Pancreas (tissue), 10 donors: ENCODE results near the gene NDUFS5. TPM values are rescaled to one million over a fixed set of nuclear protein-coding genes. Genes with fewer than 3 reads are reported as not detected.

Experiments
- ATAC-seq, 4 donors: fragments of 200-7000 bp; cut with Tn5 transposase; one replicate each; pipeline versions ENCODE4 v1.8.0 to v1.9.1; 2020; ENCODE audit warnings: mild to moderate bottlenecking in 4 of 4, moderate library complexity in 4 of 4
- DNase-seq, 6 donors: peaks; one replicate each; pipeline ENCODE4 v3.0.0-alpha.2; 2020
- FAIRE-seq: peaks from 2 replicates; lab custom pipeline; 2012; peaks lifted over from hg19 to GRCh38; lab: Jason Lieb, UNC
- H3K27ac ChIP-seq, 4 donors: fragments of 200-600 bp; sonication (generic); 1 replicate in 3 of 4; 2 replicates in 1 of 4; pipeline versions ENCODE4 v1.5.0 to v1.8.0; 2020
- H3K27me3 ChIP-seq, 4 donors: fragments of 200-600 bp; one replicate each; pipeline ENCODE4 v1.8.0; 2021
- H3K36me3 ChIP-seq, 3 donors: fragments of 200-600 bp; sonication (generic) in 1 of 3; one replicate each; pipeline versions ENCODE4 v1.5.0 to v1.8.0; 2020 to 2021
- H3K4me1 ChIP-seq, 3 donors: fragments of 200-600 bp; one replicate each; pipeline ENCODE4 v1.8.0; 2021
- H3K4me3 ChIP-seq, 4 donors: fragments of 200-600 bp; sonication (generic) in 2 of 4; one replicate each; pipeline versions ENCODE4 v1.5.0 to v1.8.0; 2020 to 2021
- H3K9me3 ChIP-seq, 4 donors: fragments of 200-600 bp; one replicate each; pipeline ENCODE4 v1.8.0; 2021
- WGBS, 2 donors: extraction: QIAGEN DNeasy Blood & Tissue Kit; methylation state at CpG; one replicate each; pipeline ENCODE4 v1.1.7; 2013; 5-methylcytosine and 5-hydroxymethylcytosine counted together
- intact Hi-C, 3 donors: fragments of 100-400 bp; cut with DNase I; formaldehyde crosslinking; loops; one replicate each; pipeline versions ENCODE4 v1.11.1 to v1.14.2; 2022
- polyA plus RNA-seq, 2 donors: library from polyadenylated mRNA; stranded (reverse); fragments of 200-250 nt; gene quantifications; one replicate each; pipeline ENCODE4 v1.2.3, GENCODE V29; 2013
- total RNA-seq, 6 donors: library from RNA; stranded (reverse); fragmentation: NEBNext Ultra II Directional in 4 of 6; extraction: Animal tissue kit (Norgen Biotek cat#: 25700) in 4 of 6; gene quantifications; one replicate each; pipeline versions ENCODE4 v1.2.1 to v1.2.4, GENCODE V29; 2021 to 2023
- TF ChIP-seq, protein P1 (sequence below), 4 donors: fragments of 200-600 bp; sonication (generic) in 3 of 4; IDR thresholded peaks; one replicate each; pipeline versions ENCODE4 v1.5.0 to v1.8.0; 2021; ENCODE audit warnings: antibody characterized with exemption in 4 of 4
- donor health status: healthy with polysubstance abuse.
- donor health status: DM: no; HTN: no; CAD: no; lungs with moderate emphysema.
- donor health status: DM: no; HTN: no; CAD: no.
- donor health status: control.
- donor health status: control.
- donor health status: Bipolar disorder and iron deficiency.
- donor health status: DM: yes; HTN: yes; CAD: no.
- donor health status: DM: no; HTN: no; CAD: no.
- donor health status: DM: no; HTN: no; CAD: no.
- donor health status: DM: yes; HTN: yes; CAD: no.

Gene NDUFS5
- total and polyA plus RNA-seq, 8 donors, result 52.2 to 319 (median 76.5) TPM

DNA sequence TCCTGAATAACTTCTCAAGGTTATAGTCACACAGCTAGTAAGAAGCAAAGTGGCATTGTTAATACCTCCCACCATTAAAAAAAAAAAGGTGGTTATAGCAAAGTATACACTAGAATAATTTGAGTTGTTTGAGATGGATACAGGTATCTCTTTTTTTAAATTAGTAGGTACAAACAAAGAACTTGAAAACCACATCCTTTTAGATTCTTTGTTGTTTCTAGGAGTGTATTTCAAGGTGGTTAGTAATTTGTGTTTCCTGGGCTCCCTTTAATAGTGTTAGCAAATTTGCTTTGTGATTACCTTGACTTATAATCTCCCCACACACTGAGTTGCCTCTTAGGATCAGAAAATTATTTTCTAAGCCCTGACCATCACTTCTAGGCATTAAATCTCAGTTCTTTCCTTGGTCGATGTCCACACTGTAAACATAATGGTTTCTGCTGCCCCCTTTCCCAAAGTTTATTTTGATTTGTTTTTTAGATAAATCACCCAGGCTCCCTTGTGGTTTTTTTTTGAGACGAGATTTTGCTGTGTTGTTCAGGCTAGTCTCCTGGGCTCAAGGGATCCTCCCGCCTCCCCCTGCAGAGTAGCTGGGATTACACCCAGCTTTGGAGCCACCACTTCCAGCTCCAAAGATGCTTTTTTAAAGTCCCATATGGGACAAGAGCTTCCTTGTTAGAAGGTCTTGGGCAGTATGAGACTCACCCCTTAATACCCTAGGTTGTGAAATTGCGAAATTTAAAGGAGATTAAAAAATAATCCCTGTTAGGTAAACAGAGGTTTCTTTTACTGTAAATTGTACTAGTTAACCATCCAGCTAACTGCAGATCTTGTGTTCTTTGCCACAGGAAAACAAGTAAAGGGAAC lies 28.9 kb upstream of the NDUFS5 start:
- peaks cover 6 to 11% (median 9%) of the 10 kb centered on the region in 3 donors for H3K4me1 ChIP-seq
- intact Hi-C loops, result no loop called here
- no peak for FAIRE-seq

DNA sequence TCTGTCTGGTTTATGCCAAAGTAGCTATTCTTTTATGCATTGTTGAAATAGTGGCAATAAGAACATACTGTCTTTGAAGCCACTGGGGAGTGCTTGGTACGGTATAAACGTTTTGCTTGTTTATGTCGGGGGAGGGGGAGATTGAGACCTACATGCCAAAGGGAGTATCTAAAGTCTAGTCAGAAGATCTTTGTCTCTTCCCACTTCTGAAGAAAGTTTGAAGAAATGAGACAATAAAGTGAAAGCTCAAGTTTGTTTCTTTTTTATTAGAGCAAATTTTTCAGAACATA lies 28.3 kb upstream of the NDUFS5 start:
- H3K9me3 ChIP-seq, result no peaks in the 10 kb centered on the region
- intact Hi-C loops, result no loop called here
- H3K27me3 ChIP-seq, result no peaks in the 10 kb centered on the region
- H3K4me1 ChIP-seq, result peaks cover 4 to 11% (median 6%) of the 10 kb centered on the region in 3 donors
- ATAC-seq, result no peak
- WGBS, 2 donors, result 43% methylated on average over 3 of the region's 3 CpGs
- H3K4me3 ChIP-seq, result no peak overlapping the region
- no peak for DNase-seq
- TF ChIP-seq, protein P1, sequence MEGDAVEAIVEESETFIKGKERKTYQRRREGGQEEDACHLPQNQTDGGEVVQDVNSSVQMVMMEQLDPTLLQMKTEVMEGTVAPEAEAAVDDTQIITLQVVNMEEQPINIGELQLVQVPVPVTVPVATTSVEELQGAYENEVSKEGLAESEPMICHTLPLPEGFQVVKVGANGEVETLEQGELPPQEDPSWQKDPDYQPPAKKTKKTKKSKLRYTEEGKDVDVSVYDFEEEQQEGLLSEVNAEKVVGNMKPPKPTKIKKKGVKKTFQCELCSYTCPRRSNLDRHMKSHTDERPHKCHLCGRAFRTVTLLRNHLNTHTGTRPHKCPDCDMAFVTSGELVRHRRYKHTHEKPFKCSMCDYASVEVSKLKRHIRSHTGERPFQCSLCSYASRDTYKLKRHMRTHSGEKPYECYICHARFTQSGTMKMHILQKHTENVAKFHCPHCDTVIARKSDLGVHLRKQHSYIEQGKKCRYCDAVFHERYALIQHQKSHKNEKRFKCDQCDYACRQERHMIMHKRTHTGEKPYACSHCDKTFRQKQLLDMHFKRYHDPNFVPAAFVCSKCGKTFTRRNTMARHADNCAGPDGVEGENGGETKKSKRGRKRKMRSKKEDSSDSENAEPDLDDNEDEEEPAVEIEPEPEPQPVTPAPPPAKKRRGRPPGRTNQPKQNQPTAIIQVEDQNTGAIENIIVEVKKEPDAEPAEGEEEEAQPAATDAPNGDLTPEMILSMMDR (IDR thresholded peaks at IDR 0.05), result no peak
- no peak overlapping the region for H3K27ac ChIP-seq
- no peak for FAIRE-seq
- peaks cover 0 to 18% (median 17%) of the 10 kb centered on the region in 3 donors for H3K36me3 ChIP-seq

More for the DNA sequence above, 28.9 kb upstream of the NDUFS5 start:
- Histone ChIP-seq H3K36me3 (peaks cover 0 to 12% (median 12%) of the 10 kb centered on the region in 3 donors), H3K27me3 (no peaks in the 10 kb centered on the region), H3K4me3 (no peak overlapping the region), H3K27ac (no peak overlapping the region), H3K9me3 (no peaks in the 10 kb centered on the region)
- no peak for DNase-seq
- TF ChIP-seq, protein P1 (IDR thresholded peaks at IDR 0.05), result no peak
- ATAC-seq, result no peak
- 55 to 58% methylated on average over 4 of the region's 4 CpGs for WGBS, 2 donors

DNA sequence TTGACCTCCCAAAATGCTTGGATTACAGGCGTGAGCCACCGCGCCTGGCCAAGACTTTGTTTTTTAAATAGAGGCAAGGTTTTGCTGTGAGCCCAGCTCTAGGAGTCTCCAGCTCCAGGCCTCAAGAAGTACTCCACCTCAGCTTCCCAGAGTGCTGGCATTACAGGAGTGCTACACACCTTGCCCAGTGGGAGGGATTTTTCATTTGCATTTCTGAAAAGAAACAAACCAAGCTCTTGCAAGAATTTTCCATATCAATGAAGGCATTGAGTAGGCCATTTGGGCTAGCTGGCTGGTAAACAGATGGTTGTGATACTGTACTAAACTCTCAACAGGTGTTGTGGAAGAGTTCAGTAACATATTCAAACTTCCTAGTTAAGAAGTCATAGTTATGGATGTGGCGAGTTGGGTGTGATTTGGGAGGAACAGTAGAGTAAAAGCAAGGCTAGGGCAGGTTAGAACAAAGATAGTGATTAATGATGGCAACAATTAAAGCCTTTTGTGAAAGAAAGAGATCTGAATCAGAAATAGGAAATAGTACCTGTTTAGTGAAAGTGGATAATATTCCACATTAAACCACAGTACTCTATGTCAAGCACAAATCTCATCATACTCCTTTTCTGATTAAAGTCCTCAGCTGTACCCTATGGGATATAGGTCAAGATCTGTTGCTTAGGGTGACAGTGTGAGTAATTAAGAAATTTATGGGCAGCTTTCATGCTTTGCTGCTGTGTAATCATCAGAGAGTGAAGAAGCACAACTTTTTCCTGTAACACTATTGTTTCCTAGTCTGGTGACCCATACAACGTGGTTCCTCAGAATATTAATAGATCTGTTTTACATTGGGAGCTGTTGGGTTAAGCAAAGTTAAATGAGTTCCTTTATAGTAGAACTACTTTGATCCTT lies 24.4 kb upstream of the NDUFS5 start:
- WGBS, 2 donors, result 91 to 93% methylated on average over 5 of the region's 5 CpGs
- no peak for FAIRE-seq
- H3K27me3 ChIP-seq, result no peaks in the 10 kb centered on the region
- intact Hi-C loops, result no loop called here
- no peak for DNase-seq
- no peak overlapping the region for H3K27ac ChIP-seq
- no peak for ATAC-seq
- H3K4me3 ChIP-seq, result no peak overlapping the region
- peaks cover 0 to 10% (median 3%) of the 10 kb centered on the region in 3 donors for H3K4me1 ChIP-seq
- TF ChIP-seq, protein P1 (IDR thresholded peaks at IDR 0.05), result no peak
- H3K9me3 ChIP-seq, result no peaks in the 10 kb centered on the region
- H3K36me3 ChIP-seq, result peaks cover 0 to 54% (median 27%) of the 10 kb centered on the region in 3 donors

DNA sequence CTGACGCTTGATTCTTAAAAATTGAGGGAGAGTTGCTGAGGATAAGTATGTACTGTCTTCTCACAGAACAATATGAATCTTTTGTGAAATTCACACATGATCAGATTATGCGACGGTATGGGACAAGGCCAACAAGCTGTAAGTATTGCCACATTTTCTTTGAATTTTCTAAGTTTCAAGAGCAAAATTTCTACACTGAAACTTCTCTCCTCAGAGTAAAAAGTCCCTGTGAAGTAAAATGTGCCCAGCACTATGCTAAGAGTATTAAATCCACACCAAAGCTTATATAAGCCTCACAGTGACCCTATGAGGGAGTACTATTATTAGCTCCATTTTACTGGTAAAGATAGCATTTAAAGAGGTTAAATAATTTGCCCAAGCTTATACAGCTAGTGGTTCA lies 22.9 kb upstream of the NDUFS5 start:
- Histone ChIP-seq H3K36me3 (peaks cover 0 to 59% (median 27%) of the 10 kb centered on the region in 3 donors), H3K4me1 (no peaks in the 10 kb centered on the region), H3K4me3 (no peak overlapping the region), H3K27me3 (no peaks in the 10 kb centered on the region), H3K27ac (no peak overlapping the region), H3K9me3 (no peaks in the 10 kb centered on the region)
- intact Hi-C loops, result no loop called here
- WGBS, 2 donors, result 86 to 90% methylated on average over 3 of the region's 3 CpGs
- no peak for ATAC-seq
- FAIRE-seq, result no peak
- DNase-seq, result no peak
- TF ChIP-seq, protein P1 (IDR thresholded peaks at IDR 0.05), result no peak
